GM21526 (cell line): ENCODE results near the gene CHRNB2.

ENCODE experiments used
- ATAC-seq: cut with Tn5 transposase; IDR thresholded peaks from one replicate; pipeline ENCODE4 v1.9.1; 2021; ENCODE audit warnings: moderate library complexity; ENCODE audit not compliant: unreplicated experiment, low FRiP score

The CHRNB2 gene

GRCh38 chr1:154577346-154578057, 9.9 kb downstream of the CHRNB2 start:
- no peak for ATAC-seq

DNA sequence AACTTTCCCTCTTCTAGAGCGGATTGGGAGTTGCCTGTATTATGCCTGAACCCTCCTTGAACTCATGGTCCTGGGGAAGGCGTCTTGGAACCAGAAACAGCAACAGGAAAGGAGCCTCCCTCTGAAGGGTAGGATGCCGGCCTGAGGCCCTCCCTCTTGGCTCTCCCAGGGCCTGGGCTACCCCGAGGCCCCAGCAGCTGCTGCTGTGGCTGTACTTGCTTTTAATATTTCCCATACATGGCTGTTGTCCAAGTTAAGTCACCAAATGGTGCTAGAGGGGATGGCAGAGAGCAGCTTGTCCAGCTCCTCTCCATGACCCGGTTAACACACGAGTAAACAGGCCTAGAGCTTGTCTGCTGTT, 10.5 kb downstream of the CHRNB2 start:
- ATAC-seq: no peak

DNA sequence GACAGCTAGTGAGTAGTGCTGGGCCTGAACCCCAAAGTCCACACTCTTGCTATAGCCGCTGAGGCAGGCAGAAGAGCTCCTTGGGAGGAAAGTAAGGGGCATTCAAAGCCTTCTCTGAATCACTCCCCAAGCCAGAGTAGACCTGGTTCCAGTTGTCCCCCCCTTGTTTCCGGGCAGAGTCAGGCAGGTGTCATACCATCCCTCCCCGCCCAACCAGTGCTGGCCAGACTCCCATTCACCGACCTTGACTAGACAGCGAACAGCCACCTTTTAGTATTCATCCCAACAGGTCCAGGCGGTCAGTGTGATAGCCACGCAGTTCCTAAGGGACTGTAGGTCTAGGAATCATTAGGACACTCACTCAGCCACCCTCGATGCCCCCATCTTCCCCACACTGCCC, 11.8 kb downstream of the CHRNB2 start:
- ATAC-seq: no peak

DNA sequence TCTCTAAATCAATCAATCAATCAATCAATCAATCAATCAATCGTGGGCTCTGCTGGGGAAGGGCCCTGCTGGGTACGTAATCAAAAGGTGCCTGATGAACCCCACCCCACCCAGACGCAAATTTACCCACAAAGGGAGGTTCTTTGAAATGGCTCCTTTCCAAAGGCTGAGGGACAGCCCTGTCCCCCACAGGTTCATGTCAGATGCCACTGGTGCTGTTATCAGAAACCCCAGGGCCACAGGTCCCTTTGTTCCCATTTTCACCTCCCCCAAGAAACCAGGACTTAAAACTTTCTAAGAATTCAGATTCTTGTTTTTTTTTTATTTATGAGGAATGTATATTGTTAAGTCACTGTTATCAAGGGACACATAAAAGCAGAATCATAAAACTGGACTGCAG, 14.2 kb downstream of the CHRNB2 start:
- ATAC-seq: no peak

GRCh38 chr1:154582885-154583284, 15.3 kb downstream of the CHRNB2 start:
- ATAC-seq: no peak

DNA sequence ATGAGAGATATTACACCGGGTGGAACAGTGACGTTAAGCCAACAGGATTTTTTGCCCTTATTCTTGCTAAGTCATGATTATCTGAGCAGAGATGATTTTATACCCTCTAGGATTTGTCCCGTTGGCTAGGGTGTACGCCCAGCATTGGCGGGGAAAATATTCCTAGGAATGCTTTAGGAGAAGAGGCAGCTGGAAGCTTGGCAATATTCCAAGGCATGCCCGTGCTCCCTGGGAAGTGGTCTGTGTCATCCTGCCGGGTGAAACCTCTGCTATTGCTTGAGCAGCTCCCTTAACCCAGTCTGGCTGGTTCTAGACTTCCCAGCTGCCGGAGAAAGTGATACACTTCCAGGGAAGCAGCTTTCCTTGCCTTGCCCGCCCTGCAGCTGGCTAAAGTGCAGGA, 16.2 kb downstream of the CHRNB2 start:
- no peak for ATAC-seq

GRCh38 chr1:154584267-154584994, 16.9 kb downstream of the CHRNB2 start:
- ATAC-seq: no peak

DNA sequence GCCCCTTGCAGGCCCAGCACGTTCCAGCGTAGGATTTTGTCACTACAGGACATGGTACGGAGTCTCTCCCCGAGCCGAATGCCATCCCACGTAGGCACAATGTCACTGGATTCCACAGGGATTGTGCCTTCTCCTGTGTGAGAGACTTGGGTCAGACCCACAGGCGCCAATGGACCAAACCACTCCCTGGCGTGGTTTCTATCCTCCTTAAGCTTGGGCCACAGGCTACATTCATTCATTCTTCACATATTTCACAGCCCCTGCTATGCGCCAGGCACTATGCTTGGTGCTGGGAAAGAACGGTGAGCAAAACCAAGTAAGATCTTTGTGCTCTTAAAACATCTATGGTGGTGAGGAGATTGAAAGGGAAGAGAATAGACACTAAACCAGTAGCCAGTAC, 18.7 kb downstream of the CHRNB2 start:
- ATAC-seq: no peak

DNA sequence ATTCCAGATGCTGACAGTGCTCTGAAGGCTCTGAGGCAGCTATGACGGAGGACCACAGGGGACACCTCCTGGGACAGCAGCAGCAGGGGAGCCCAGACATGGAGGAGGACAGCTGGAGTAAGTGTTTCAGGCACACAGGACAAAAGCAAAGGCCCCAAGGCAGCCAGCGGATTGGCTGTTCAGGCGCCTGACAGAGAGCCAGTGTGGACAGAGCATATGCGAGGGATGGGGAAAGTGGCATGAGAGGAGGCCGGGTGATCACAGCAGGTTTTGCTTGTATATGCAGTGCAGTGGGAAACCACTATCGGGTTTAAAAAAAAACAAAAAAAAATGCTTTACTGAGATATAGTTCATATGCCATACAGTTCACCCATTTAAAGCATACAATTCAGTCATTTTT, 19.1 kb downstream of the CHRNB2 start:
- no peak for ATAC-seq

DNA sequence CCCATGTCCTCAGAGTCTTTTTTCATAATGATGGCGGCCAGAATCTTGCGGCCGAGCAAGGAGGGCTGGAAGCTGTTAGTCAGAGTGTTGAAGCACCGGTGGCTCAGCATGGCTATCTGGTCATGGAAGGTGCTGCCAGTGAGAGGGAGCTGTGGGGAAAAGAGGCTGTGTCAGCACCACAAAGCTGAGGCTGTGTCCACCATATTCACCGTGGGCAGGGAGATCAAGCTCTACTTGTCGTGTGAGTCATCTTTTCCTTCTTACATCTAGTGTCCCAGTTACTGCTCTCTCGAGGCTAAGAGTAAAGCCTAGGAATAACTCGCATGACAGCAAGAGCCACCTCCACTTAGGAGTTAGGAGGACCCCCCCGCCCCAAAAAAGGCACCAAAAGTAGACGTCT, 22.2 kb downstream of the CHRNB2 start:
- no peak for ATAC-seq

- no peak for ATAC-seq
Measured at GRCh38 chr1:154590756-154591155, 23.2 kb downstream of the CHRNB2 start.

- no peak for ATAC-seq
Measured at GRCh38 chr1:154591206-154591605, 23.6 kb downstream of the CHRNB2 start.

GRCh38 chr1:154593390-154593789, 25.8 kb downstream of the CHRNB2 start:
- ATAC-seq: no peak

DNA sequence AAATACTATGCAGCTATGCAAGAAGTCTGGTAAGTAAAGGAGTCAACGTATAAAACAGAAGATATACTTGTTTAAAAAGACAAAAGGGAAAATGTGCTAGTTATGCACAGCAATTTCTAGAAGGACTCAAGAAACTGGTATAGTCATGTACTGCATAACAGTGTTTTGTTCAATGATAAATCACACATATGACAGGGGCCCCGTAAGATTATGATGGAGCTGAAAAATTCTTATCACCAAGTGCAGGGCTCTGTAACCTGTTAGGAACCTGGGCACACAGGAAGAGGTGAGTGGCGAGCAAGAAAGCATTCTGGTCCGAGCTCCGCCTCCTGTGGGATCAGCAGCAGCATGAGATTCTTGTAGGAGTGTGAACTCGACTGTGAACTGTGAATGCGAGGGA, 27.2 kb downstream of the CHRNB2 start:
- no peak for ATAC-seq

DNA sequence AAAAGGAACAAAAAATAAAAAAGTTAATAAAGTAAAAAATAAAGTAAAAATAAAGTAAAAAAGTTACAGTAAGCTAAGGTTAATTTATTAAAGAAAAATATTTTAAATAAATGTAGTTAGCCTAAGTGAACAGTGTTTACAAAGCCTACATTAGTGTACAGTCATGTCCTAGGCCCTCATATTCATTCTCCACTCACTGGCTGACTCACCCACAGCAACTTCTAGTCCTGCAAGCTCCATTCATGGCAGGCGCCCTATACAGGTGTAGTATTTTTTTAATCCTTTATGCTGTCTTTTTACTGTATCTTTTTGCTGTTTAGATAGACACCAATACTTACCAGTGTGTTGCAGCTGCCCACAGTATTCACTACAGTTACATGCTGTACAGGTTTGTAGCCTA, 28.0 kb downstream of the CHRNB2 start:
- no peak for ATAC-seq

- ATAC-seq: no peak
Measured at GRCh38 chr1:154598871-154599635, 31.5 kb downstream of the CHRNB2 start.

DNA sequence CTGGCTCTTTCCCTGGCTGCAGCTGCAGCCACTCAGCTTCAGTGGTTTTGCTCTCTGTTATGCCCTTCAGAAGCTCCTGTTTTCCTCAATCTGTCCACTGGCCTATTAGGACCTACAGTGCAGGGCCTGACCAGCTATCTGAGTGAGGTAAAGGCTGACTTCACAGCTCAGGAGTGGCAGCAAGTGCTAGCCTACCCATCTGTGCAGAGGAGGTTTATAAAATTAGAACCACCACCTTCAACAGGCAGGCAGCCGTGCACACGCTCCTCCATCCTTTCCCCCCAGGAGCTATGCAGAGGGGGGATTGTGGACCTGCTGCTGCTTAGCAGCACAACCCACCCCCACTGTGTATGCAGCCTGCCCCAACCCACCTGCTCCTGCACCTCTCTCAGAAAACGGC, 32.1 kb downstream of the CHRNB2 start:
- ATAC-seq: no peak

DNA sequence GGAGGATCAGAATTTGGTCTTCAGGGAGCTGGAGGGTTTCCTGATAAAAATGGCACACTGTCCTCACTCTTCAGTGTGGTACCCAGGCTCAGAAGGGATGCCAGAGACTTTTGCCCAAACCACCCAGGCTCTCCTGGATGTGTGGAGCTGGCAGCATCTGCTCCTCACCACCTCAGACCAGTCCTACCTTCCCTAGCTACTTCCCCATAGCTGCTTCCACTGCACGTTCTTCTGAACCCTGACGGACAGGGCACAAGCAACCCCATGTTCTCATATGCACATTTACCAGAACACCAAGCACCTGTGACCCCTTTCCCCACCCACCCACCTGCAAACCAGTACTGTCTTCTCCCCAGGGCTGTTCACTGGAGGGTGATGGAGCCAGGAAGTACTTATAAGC, 35.7 kb downstream of the CHRNB2 start:
- no peak for ATAC-seq

DNA sequence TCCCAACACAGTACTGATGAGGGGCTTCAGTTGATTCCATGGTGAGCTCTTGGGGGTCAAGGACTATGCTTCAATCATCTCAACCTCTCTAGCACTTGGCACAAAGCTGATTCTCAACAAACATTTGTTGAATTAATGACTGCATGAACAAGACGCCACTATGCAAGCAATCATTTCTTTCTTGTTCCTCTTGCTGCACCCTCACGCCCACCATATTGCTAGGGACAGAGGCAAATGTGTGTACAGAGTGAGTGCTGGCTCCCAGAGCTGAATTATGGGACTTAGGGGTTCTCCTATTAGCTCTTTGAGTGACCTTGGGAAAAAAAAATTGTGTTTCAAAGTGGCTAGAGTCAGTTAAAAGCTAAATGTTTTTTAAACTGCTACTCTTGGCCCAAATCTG, 38.0 kb downstream of the CHRNB2 start:
- ATAC-seq: no peak

DNA sequence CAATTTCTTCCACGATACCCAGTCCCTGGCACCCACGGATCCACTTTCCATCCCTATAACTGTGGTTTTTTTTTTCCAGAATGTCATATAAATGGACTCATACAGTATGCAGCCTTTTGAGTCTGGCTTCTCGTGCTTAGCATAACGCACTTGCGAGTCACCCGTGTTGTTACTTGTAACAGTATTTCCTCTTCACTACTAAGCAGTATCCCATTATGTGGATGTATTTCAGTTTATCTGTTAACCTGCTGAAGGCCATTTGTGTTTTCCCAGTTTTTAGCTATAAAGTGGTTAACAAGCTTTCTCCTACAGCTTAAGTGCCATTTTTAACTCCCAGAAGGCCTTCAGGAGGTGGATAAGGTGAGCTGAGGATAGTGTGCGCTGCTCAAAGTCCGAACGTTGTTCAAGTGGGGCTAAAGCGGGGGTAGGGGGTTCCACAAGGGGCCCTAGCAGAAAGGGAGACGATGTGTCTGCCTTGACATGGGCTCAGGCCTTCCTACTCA, 39.6 kb downstream of the CHRNB2 start:
- ATAC-seq: no peak

DNA sequence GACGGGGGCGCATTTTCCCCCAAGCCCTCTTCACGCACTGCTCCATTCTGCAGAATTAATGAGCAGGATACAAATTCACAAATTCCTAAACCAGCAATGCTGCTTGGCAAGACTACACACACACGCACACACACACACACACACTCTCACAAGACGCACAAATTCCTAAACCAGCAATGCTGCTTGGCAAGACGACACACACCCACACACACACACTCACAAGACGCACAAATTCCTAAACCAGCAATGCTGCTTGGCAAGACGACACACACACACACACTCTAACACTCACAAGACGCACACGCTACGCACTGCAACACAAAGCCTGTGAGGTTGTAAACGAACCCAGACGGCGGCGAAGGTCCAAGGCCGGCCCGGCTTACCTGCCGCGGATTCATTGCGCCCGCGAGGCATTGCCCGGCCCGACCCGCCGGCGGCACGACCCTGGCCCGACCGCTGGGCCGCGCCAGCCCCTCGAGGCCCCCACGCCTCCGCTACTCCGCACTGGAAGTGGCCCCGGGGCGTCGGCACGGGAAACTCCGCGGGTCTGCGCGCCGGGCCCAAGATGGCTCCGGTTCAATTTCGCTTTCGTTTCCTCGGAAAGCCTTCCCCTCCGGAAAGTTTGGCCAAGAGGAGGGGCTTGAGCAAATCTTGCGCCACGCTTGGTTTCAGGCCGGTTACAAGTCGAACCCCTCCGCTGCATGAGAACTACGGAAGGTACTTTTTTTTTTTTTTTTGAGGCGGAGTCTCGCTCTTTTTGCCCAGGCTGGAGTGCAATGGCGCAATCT, 40.2 kb downstream of the CHRNB2 start, which contains the start of gene ADAR:
Gene ADAR (minus strand): TSS at position 578 of the 788 bp plus-strand sequence. CDS start 180 bp downstream, at position 398.
- ATAC-seq: peak; percentile 66
